SK-N-SH (cell line): ENCODE data around the gene GATAD2A.

Experiments
- MXI1 ChIP-seq: IDR thresholded peaks from 2 replicates; pipeline ENCODE4 v1.6.1; 2012; ENCODE audit warnings: mild to moderate bottlenecking, low read depth, low read length, improper control_type of control experiment
- POLR2AphosphoS5 ChIP-seq: IDR thresholded peaks from 2 replicates; pipeline ENCODE4 v1.6.1; 2012; ENCODE audit warnings: low read depth, low read length
- RAD21 ChIP-seq: IDR thresholded peaks from 2 replicates; pipeline ENCODE4 v1.6.1; 2012; ENCODE audit warnings: mild to moderate bottlenecking, low read length
- SIN3A ChIP-seq: IDR thresholded peaks from 2 replicates; pipeline ENCODE4 v1.6.1; 2012; ENCODE audit warnings: low read depth, mild to moderate bottlenecking, low read length, moderate library complexity, borderline replicate concordance
- TEAD4 ChIP-seq: IDR thresholded peaks from 2 replicates; pipeline ENCODE4 v1.4.0; 2012; ENCODE audit warnings: mild to moderate bottlenecking, borderline replicate concordance; ENCODE audit not compliant: insufficient read depth
- TF ChIP-seq, protein P1 (sequence below): fragments of 200-600 bp; sonication (generic); IDR thresholded peaks from 2 replicates; pipeline ENCODE4 v1.6.1; 2017; ENCODE audit warnings: antibody characterized with exemption, mild to moderate bottlenecking, moderate library complexity
- TF ChIP-seq, protein P2 (sequence below): IDR thresholded peaks from 2 replicates; pipeline ENCODE4 v1.4.0; 2012; ENCODE audit warnings: low read depth, borderline replicate concordance
- TF ChIP-seq, protein P3 (sequence below): IDR thresholded peaks from 2 replicates; pipeline ENCODE4 v1.4.0; 2012; ENCODE audit warnings: low read depth
- TF ChIP-seq, protein P4 (sequence below): fragments of 150-350 bp; IDR thresholded peaks from 2 replicates; pipeline ENCODE4 v1.6.1; 2017; ENCODE audit warnings: antibody characterized with exemption, low read length, low read depth, borderline replicate concordance
- TF ChIP-seq, protein P5 (sequence below): IDR thresholded peaks from 2 replicates; pipeline ENCODE4 v1.4.0; 2012; ENCODE audit warnings: low read depth, borderline replicate concordance
- TF ChIP-seq, protein P6 (sequence below): IDR thresholded peaks from 2 replicates; pipeline ENCODE4 v1.6.1; 2012; ENCODE audit warnings: mild to moderate bottlenecking, low read depth, low read length, moderate library complexity

DNA sequence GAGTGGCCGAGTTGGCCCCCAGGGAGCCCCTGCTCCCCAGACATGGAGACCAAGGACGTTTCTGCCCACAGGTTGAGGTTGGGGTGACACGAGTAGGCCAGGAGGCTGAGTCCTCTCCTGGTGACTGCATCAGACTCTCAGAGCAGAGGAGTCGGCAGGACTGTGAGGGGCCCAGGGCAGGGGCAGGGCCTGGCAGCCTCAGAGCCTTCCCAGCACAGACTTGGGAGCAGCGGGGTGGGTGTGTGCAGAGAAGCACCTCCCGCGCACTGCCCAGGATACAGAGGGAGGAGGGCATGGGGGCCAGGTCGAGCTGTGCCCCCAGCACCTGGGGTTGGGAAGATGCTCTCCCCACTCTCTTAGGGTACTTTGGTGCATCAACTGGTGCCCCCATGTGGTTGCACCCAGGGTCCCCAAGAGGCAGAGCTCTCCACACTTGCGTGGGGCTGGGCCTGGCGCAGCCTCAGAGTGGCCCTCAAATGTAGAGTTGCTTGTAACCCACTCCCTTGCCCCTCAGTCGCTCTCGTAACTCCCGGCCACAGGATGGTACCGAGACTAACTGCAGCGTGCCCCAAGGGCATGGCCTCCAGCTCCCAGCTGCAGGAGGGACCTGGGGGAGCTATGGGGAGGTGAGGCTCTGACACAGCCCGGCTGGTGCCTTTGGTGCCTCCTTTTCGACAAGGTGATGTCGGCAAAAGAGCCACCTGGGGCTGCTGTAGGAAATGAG is 94.0 kb downstream of the GATAD2A start:
- TF ChIP-seq RAD21 (no peak), MXI1 (no peak), TEAD4 (no peak), POLR2AphosphoS5 (no peak), SIN3A (no peak)
- TF ChIP-seq, protein P1, sequence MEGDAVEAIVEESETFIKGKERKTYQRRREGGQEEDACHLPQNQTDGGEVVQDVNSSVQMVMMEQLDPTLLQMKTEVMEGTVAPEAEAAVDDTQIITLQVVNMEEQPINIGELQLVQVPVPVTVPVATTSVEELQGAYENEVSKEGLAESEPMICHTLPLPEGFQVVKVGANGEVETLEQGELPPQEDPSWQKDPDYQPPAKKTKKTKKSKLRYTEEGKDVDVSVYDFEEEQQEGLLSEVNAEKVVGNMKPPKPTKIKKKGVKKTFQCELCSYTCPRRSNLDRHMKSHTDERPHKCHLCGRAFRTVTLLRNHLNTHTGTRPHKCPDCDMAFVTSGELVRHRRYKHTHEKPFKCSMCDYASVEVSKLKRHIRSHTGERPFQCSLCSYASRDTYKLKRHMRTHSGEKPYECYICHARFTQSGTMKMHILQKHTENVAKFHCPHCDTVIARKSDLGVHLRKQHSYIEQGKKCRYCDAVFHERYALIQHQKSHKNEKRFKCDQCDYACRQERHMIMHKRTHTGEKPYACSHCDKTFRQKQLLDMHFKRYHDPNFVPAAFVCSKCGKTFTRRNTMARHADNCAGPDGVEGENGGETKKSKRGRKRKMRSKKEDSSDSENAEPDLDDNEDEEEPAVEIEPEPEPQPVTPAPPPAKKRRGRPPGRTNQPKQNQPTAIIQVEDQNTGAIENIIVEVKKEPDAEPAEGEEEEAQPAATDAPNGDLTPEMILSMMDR, result no peak
- TF ChIP-seq, protein P2, sequence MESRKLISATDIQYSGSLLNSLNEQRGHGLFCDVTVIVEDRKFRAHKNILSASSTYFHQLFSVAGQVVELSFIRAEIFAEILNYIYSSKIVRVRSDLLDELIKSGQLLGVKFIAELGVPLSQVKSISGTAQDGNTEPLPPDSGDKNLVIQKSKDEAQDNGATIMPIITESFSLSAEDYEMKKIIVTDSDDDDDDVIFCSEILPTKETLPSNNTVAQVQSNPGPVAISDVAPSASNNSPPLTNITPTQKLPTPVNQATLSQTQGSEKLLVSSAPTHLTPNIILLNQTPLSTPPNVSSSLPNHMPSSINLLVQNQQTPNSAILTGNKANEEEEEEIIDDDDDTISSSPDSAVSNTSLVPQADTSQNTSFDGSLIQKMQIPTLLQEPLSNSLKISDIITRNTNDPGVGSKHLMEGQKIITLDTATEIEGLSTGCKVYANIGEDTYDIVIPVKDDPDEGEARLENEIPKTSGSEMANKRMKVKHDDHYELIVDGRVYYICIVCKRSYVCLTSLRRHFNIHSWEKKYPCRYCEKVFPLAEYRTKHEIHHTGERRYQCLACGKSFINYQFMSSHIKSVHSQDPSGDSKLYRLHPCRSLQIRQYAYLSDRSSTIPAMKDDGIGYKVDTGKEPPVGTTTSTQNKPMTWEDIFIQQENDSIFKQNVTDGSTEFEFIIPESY, result no peak
- TF ChIP-seq, protein P3, sequence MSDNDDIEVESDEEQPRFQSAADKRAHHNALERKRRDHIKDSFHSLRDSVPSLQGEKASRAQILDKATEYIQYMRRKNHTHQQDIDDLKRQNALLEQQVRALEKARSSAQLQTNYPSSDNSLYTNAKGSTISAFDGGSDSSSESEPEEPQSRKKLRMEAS, result no peak
- TF ChIP-seq, protein P4, sequence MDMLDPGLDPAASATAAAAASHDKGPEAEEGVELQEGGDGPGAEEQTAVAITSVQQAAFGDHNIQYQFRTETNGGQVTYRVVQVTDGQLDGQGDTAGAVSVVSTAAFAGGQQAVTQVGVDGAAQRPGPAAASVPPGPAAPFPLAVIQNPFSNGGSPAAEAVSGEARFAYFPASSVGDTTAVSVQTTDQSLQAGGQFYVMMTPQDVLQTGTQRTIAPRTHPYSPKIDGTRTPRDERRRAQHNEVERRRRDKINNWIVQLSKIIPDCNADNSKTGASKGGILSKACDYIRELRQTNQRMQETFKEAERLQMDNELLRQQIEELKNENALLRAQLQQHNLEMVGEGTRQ, result no peak
- TF ChIP-seq, protein P5, sequence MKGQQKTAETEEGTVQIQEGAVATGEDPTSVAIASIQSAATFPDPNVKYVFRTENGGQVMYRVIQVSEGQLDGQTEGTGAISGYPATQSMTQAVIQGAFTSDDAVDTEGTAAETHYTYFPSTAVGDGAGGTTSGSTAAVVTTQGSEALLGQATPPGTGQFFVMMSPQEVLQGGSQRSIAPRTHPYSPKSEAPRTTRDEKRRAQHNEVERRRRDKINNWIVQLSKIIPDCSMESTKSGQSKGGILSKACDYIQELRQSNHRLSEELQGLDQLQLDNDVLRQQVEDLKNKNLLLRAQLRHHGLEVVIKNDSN, result no peak
- TF ChIP-seq, protein P6, sequence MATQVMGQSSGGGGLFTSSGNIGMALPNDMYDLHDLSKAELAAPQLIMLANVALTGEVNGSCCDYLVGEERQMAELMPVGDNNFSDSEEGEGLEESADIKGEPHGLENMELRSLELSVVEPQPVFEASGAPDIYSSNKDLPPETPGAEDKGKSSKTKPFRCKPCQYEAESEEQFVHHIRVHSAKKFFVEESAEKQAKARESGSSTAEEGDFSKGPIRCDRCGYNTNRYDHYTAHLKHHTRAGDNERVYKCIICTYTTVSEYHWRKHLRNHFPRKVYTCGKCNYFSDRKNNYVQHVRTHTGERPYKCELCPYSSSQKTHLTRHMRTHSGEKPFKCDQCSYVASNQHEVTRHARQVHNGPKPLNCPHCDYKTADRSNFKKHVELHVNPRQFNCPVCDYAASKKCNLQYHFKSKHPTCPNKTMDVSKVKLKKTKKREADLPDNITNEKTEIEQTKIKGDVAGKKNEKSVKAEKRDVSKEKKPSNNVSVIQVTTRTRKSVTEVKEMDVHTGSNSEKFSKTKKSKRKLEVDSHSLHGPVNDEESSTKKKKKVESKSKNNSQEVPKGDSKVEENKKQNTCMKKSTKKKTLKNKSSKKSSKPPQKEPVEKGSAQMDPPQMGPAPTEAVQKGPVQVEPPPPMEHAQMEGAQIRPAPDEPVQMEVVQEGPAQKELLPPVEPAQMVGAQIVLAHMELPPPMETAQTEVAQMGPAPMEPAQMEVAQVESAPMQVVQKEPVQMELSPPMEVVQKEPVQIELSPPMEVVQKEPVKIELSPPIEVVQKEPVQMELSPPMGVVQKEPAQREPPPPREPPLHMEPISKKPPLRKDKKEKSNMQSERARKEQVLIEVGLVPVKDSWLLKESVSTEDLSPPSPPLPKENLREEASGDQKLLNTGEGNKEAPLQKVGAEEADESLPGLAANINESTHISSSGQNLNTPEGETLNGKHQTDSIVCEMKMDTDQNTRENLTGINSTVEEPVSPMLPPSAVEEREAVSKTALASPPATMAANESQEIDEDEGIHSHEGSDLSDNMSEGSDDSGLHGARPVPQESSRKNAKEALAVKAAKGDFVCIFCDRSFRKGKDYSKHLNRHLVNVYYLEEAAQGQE, result no peak
